ENCODE measurements around the gene TRIM10.

GRCh38 chr6:30104661-30105060 is 56.4 kb downstream of the TRIM10 start:
- TF ChIP-seq CTCF (IDR thresholded peaks at IDR 0.05) (no peak), POLR2AphosphoS5 (IDR thresholded peaks at IDR 0.05) (no peak), POLR2A (IDR thresholded peaks at IDR 0.05; ENCODE audit: low read depth) (no peak)
